Left cardiac atrium (tissue), 4 donors: ENCODE results near the gene MYH3. TPM values are rescaled to one million over a fixed set of nuclear protein-coding genes. Genes with fewer than 3 reads are reported as not detected.
"Not testable (repeated sequence)": the region's sequence is repeated elsewhere in the genome, so short reads cannot be mapped to it uniquely, and the experiment has no call there.

Experiments
- ATAC-seq, 2 donors: fragments of 200-7000 bp; cut with Tn5 transposase; one replicate each; pipeline ENCODE4 v1.9.1; 2020; ENCODE audit warnings: mild to moderate bottlenecking in 2 of 2, moderate library complexity in 2 of 2
- DNase-seq: peaks from one replicate; pipeline ENCODE4 v3.0.0-alpha.2; 2020
- intact Hi-C, 2 donors: fragments of 100-400 bp; cut with DNase I; formaldehyde crosslinking; loops; one replicate each; pipeline versions ENCODE4 v1.14.1 to v1.15.1; 2022 to 2023
- long read RNA-seq: library from polyadenylated mRNA; unstranded; transcript quantifications from one replicate; pipeline ENCODE4 v2.0.0, GENCODE V29; 2021
- total RNA-seq, 2 donors: library from RNA; stranded (reverse); fragmentation: NEBNext Ultra II Directional; extraction: Animal tissue kit (Norgen Biotek cat#: 25700); gene quantifications; one replicate each; pipeline ENCODE4 v1.2.1, GENCODE V29; 2021
- donor health status: DM: no; HTN: yes; CAD: no.
- donor health status: DM: no; HTN: yes; CAD: no; lungs with severe emphysema.
- donor health status: DM: yes; HTN: yes; CAD: no.
- donor health status: Dilated cardiomyopathy.

MYH3 gene
- total RNA-seq: 1 to 10 TPM in 1 of 2 donors, under 1 TPM in 1; 0.53 to 1.9 TPM
- long read RNA-seq: 0 reads

DNA sequence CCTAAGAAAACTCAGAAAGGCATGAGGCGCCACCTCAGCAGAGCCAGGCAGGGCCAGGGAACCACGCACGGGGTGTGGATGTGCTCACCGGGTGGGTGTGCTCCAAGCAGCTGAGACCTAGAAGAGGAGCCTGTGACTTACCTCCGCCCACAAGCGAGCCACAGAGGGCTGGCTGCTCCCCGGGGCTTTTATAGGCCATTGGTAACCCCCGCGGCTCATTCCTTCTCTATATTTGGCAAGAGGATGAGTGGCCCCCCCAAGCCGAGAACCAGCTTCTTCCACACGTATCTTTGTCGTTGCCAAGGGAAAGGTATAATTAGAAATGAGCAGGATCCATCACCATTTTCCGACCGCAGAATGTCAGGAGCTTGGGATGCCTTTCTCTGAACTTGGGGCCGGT is at the start of gene MYH3:
TSS of gene MYH3 (minus strand) at position 162 of the 400 bp plus-strand sequence. CDS start 2,245 bp downstream, outside the sequence.
- ATAC-seq (no peak), DNase-seq (no peak)
- intact Hi-C loops: no loop called here

DNA sequence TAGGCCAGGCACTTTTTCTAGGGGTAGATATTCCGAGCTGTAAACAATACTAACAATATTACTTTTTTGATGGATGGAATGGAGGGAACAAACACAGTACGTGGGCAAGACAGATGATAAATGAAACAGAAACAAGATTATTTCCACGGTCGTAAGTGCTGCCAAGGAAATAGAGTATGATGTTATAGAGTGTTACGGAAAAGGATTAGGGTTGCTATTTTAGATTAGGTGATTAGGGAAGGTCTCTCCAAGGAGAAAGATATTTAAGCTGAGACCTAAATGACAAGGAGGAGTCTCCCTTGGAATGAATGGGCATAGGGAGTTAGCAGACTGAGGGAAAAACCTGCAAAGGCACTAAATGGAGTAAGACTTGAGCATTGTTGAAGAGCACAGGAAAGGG is 48.6 kb upstream of the MYH3 start:
- ATAC-seq: no peak
- intact Hi-C loops: no loop called here

DNA sequence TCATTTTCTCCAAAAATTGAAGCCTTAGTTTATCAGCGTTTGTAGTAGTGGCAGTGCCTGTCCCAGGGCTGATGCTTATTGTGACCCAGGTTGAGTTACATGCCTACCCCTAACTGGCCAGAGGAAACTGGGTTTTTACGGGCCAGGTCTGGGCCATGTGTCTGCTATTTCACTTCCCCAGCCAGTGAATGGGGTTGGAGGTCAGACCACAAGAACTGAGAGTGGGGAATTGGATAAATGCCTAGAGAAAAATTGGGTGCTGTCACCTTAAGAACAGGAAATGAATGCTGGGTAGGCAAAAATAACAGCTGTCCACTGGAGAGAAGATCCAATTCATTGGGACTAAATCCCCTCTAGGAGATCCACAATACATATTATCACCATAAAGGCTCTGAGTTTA is 45.5 kb upstream of the MYH3 start:
- intact Hi-C loops: no loop called here
- DNase-seq (no peak), ATAC-seq (no peak)

More for the DNA sequence above, 48.6 kb upstream of the MYH3 start:
- no peak for DNase-seq

DNA sequence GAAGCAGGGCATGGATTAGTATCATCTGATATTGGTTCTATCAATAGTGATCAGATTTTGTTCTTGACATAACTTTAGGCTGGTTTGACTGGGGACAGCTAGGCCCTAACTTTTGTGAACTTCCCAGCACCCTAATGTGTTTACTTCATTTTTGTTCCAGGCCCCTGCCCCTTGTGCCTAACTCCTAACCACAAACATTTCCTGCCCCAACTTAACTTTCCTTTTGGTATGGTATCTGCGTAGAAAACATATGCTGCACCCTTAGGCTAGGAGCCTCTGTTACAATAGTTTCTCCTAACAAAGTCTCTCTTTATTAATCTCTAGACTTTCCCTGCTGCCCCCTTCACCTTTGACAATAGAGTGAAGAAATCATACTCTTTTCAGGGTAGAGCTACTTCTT is 42.7 kb upstream of the MYH3 start:
- ATAC-seq (no peak), DNase-seq (no peak)
- intact Hi-C loops: no loop called here

GRCh38 chr17:10698096-10698818 is 41.1 kb upstream of the MYH3 start:
- ATAC-seq (peak in 1 of 2 donors; percentile 4), DNase-seq (no peak)
- intact Hi-C loops: no loop called here

- DNase-seq: peak; percentile 97
- ATAC-seq: peak; percentile 99
- intact Hi-C loops: no loop called here
Measured at GRCh38 chr17:10697092-10698081, 40.3 kb upstream of the MYH3 start, which contains the start of the genes ADPRM and SCO1. ADPRM (plus strand) TSS chr17:10697594; CDS start chr17:10704927, 7,333 bp downstream. SCO1 (minus strand) TSS chr17:10697533; CDS start chr17:10697507, 26 bp downstream.

DNA sequence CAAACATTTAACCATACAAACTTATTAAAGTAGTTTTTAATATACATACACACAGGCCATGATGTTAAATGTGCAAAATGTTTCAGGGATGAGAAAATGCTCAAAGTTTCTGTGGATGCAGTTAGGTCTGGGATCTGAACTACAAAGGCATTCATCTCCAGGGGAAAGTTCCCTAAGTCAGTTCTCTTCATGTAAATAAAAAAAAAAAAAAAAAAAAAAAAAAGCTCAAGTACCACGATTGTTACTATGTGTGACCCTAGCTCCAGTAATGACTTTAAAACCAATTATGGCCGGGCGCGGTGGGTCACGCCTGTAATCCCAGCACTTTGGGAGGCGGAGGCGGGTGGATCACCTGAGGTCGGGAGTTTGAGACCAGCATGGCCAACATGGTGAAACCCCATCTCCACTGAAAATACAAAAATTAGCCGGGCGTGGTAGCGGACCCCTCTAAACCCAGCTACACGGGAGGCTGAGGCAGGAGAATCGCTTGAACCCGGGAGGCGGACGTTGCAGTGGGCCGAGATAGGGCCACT is 38.8 kb upstream of the MYH3 start:
- intact Hi-C loops, DNase-seq, ATAC-seq: not testable (repeated sequence)

DNA sequence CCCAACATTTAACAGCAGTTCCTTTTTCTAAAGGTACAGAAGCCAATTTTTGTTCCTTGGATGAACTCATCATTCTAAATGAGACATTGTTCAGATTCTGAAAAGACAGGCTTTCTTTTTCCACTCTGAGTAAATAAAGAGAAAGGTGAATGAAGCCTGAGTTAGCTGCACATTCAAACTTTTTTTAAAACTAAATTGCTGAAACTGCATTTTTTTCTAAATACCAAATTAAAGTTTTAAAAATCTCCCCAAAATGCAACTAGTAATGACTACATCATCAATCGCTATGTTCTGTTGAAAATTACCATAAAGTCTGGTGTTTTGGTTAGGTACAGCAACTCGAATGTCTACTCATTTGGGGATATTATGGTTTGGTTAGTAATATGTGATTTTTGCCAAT is 30.4 kb upstream of the MYH3 start:
- ATAC-seq: no peak
- intact Hi-C loops: no loop called here
- no peak for DNase-seq

GRCh38 chr17:10683853-10684252 is 26.7 kb upstream of the MYH3 start:
- ATAC-seq: no peak
- no peak for DNase-seq
- intact Hi-C loops: no loop called here

DNA sequence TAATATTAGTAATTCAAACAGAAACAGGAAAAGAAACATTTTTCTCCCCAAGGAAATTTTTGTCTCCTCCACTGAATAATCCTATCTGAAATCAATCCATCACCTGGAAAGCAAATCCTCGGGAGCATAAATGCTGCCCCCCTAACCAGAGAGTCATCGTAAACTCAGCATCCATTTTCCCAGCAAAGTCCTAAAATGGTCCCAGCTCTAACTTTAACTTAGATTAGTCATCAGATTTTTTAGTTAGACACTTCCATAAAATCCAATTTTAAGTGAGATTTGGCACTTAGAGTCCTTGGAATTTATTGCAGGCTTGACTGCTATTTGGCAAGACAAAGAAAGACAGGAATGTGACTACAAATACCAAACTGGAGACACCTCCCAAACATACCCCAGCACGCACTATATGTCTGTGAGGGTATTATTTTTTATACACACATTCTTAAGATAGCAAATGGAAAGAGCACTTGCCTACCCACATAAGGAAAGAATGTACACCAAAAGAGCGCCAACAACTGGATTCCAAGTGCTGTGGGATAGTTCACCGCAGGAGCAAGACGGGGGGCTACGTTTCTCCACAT is 24.8 kb upstream of the MYH3 start:
- no peak for ATAC-seq
- intact Hi-C loops: no loop called here
- no peak for DNase-seq

GRCh38 chr17:10674704-10675103 is 17.6 kb upstream of the MYH3 start:
- ATAC-seq (no peak), DNase-seq (no peak)
- intact Hi-C loops: no loop called here

DNA sequence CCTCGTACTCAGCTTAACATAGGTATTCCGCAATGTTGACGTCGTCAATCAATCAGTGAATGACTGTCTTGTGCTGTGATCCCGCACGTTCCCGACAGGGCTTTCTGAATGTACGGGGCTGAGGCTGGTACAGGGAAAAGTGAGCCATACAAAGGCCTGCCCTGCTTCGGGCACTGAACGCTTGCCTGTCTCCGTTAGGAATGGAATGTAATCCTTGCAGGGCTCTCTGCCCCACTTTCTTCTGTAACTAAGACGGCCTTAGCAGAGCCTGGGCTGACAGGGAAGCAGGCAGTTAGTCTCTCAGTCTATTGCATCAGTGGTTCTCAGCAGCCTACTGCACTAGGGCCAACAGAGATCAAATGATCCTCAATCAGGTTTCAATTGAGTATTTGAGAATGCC is 16.2 kb upstream of the MYH3 start:
- DNase-seq: no peak
- peak in 1 of 2 donors; percentile 38 for ATAC-seq
- intact Hi-C loops: no loop called here

- intact Hi-C loops: no loop called here
- DNase-seq: no peak
- no peak for ATAC-seq
Measured at GRCh38 chr17:10668775-10669174, 11.7 kb upstream of the MYH3 start.

GRCh38 chr17:10666906-10667305 is 9.8 kb upstream of the MYH3 start:
- ATAC-seq (no peak), DNase-seq (no peak)
- intact Hi-C loops: no loop called here

- ATAC-seq (no peak), DNase-seq (no peak)
- intact Hi-C loops: no loop called here
Measured at GRCh38 chr17:10664571-10664970, 7.5 kb upstream of the MYH3 start.

- intact Hi-C loops: no loop called here
- no peak for ATAC-seq
- no peak for DNase-seq
Measured at GRCh38 chr17:10663231-10663630, 6.1 kb upstream of the MYH3 start.

GRCh38 chr17:10661437-10661836 is 4.3 kb upstream of the MYH3 start:
- DNase-seq (no peak), ATAC-seq (no peak)
- intact Hi-C loops: no loop called here

DNA sequence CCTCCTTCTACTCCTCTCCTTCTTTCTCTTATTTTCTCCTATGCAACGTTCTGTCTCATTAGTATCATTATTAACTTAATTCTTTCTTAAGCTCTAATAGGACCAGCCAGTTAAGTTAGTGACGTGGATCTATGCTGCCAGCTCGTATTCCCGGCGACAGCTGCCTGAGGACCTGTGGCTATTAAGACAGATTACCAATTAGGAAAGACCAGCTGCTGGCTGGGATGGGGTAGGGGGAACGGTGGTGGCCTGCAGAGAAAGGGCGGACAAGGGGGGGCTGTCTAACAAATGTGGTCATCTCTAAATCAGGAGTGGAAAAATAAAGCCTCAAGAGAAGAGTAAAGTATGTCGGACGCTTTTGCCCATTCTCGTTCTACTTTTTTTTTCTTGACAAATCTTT is 770 bp upstream of the MYH3 start:
- DNase-seq (no peak), ATAC-seq (no peak)
- intact Hi-C loops: no loop called here

DNA sequence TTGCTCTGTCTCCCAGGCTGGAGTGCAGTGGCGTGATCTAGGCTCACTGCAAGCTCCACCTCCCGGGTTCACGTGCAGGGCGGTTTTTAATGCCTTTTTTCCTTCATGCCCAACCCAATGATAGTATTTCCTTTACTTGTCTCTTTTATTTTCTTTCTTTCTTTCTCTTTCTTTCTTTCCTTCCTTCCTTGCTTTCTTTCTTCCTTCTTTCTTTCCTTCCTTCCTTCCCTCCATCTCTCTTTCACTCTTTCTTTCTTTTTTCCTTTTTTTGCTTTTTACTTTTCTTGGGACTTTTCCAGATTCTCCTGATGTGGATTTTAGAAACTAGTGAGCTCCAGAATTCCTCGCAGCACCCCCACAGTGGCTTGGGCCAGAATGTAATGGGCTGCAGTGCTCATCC is 3.1 kb downstream of the MYH3 start:
- intact Hi-C loops: no loop called here
- DNase-seq (no peak), ATAC-seq (no peak)
